HCT116 (cell line): ENCODE data around the gene ALKBH6. TPM values are rescaled to one million over a fixed set of nuclear protein-coding genes. Genes with fewer than 3 reads are reported as not detected.

ENCODE experiments used
- ATAC-seq: fragments of 200-7000 bp; cut with Tn5 transposase; 2 replicates; pipeline ENCODE4 v1.9.1; 2020; ENCODE audit warnings: mild to moderate bottlenecking, moderate library complexity
- BruUV-seq: library from RNA; stranded (reverse); fragments of 400-500 nt; replicated peaks from 2 replicates; lab custom pipeline; 2021; lab: Mats Ljungman, UMichigan
- CTCF ChIA-PET: fragments of 300-600 bp; sonication (Branson Sonifier 250); formaldehyde crosslinking; loops from one replicate; lab custom pipeline; 2021; ENCODE audit warnings: antibody characterized with exemption; lab: Charles Lee
- POLR2A ChIA-PET: fragments of 300-600, 350-600 bp; sonication (Branson Sonifier 250); formaldehyde crosslinking; loops from one replicate; lab custom pipeline; 2021; ENCODE audit warnings: antibody characterized with exemption; lab: Charles Lee
- RAD21 ChIA-PET, 2 experiments: fragments of 300-600 bp; sonication (Branson Sonifier 250); formaldehyde crosslinking; loops; one replicate each; lab custom pipeline; 2023; ENCODE audit warnings: low total read pairs in 2 of 2; ENCODE audit not compliant: uncharacterized antibody in 2 of 2, unreplicated experiment in 2 of 2, low non-redundant PET in 1 of 2; lab: Charles Lee
- DNase-seq: peaks from one replicate; pipeline ENCODE4 v3.0.0-alpha.2; 2010; ENCODE audit warnings: low read depth, low spot score
- H2AFZ ChIP-seq: fragments of 200-600 bp; shearing (Covaris generic), sonication (generic); 2 replicates; pipeline ENCODE4 v1.6.1; 2017; ENCODE audit warnings: low read depth, mixed run types, mixed read lengths, antibody characterized with exemption, low read length; ENCODE audit not compliant: poor library complexity, severe bottlenecking
- H3K27ac ChIP-seq: 2 replicates; pipeline ENCODE4 v1.5.1; 2012; ENCODE audit warnings: low read depth, low read length
- H3K27me3 ChIP-seq: fragments of 200-600 bp; sonication (generic); 2 replicates; pipeline ENCODE4 v1.6.1; 2016; ENCODE audit warnings: mixed run types, low read length, mixed read lengths; ENCODE audit not compliant: insufficient read depth
- H3K36me3 ChIP-seq, 2 experiments: fragments of 200-500 bp in 1 of 2; fragments of 200-600 bp in 1 of 2; sonication (Bioruptor generic) in 1 of 2; sonication (generic) in 1 of 2; 2 replicates each; pipeline versions ENCODE4 v1.5.1 to v1.6.1; 2014 to 2016; ENCODE audit warnings: low read length in 2 of 2, inconsistent platforms in 1 of 2, mixed read lengths in 1 of 2, mixed run types in 1 of 2; ENCODE audit not compliant: insufficient read depth in 2 of 2, control insufficient read depth in 1 of 2
- H3K4me1 ChIP-seq, 2 experiments: fragments of 200-600 bp in 1 of 2; sonication (generic) in 1 of 2; 2 replicates each; pipeline versions ENCODE4 v1.5.1 to v1.6.1; 2012 to 2017; ENCODE audit warnings: low read length in 2 of 2, inconsistent platforms in 1 of 2, mild to moderate bottlenecking in 1 of 2, mixed read lengths in 1 of 2, mixed run types in 1 of 2, moderate library complexity in 1 of 2; ENCODE audit not compliant: insufficient read depth in 2 of 2, control insufficient read depth in 1 of 2
- H3K4me2 ChIP-seq: fragments of 200-600 bp; sonication (generic); 2 replicates; pipeline ENCODE4 v1.6.1; 2017; ENCODE audit warnings: mixed run types, low read length, mixed read lengths
- H3K4me3 ChIP-seq, 2 experiments: fragments of 200-600 bp in 1 of 2; sonication (generic) in 1 of 2; replicated peaks in 1 of 2; 2 replicates each; pipeline ENCODE4 v1.5.1; 2011 to 2016; ENCODE audit warnings: low read length in 2 of 2, control low read depth in 1 of 2, low read depth in 1 of 2, mild to moderate bottlenecking in 1 of 2, mixed read lengths in 1 of 2, mixed run types in 1 of 2
- H3K79me2 ChIP-seq: fragments of 200-600 bp; sonication (generic); 2 replicates; pipeline ENCODE4 v1.6.1; 2017; ENCODE audit warnings: mild to moderate bottlenecking, mixed run types, low read length, moderate library complexity, mixed read lengths; ENCODE audit not compliant: insufficient read depth
- H3K9ac ChIP-seq: fragments of 200-600 bp; sonication (generic); 2 replicates; pipeline ENCODE4 v1.6.1; 2016; ENCODE audit warnings: low read length, mixed read lengths
- H3K9me2 ChIP-seq: fragments of 200-600 bp; sonication (generic), shearing (Covaris generic); 2 replicates; pipeline ENCODE4 v1.6.1; 2017; ENCODE audit warnings: mixed run types, mild to moderate bottlenecking, moderate library complexity; ENCODE audit not compliant: insufficient read depth
- H3K9me3 ChIP-seq, 2 experiments: fragments of 200-500 bp in 1 of 2; fragments of 200-600 bp in 1 of 2; sonication (Bioruptor generic) in 1 of 2; sonication (generic) in 1 of 2; 2 replicates each; pipeline ENCODE4 v1.6.1; 2014 to 2017; ENCODE audit warnings: low read length in 2 of 2, mixed read lengths in 2 of 2, inconsistent platforms in 1 of 2, low read depth in 1 of 2, mild to moderate bottlenecking in 1 of 2, mixed run types in 1 of 2, moderate library complexity in 1 of 2; ENCODE audit not compliant: control insufficient read depth in 1 of 2, insufficient read depth in 1 of 2
- H4K20me1 ChIP-seq: fragments of 200-600 bp; sonication (generic), shearing (Covaris generic); 2 replicates; pipeline ENCODE4 v1.6.1; 2017; ENCODE audit warnings: mixed run types, mild to moderate bottlenecking, moderate library complexity; ENCODE audit not compliant: insufficient read depth
- CBX3 ChIP-seq: IDR thresholded peaks from 2 replicates; pipeline ENCODE4 v1.6.1; 2012; ENCODE audit warnings: low read depth
- EGR1 ChIP-seq: IDR thresholded peaks from 2 replicates; pipeline ENCODE4 v1.6.1; 2012; ENCODE audit warnings: low read depth
- EZH2 ChIP-seq: fragments of 200-600 bp; sonication (generic); IDR thresholded peaks from 2 replicates; pipeline ENCODE4 v1.6.1; 2017; ENCODE audit warnings: antibody characterized with exemption, mixed run types
- EZH2phosphoT487 ChIP-seq: fragments of 200-600 bp; IDR thresholded peaks from 2 replicates; pipeline ENCODE4 v1.6.1; 2018; ENCODE audit warnings: antibody characterized with exemption, borderline replicate concordance
- FOSL1 ChIP-seq: IDR thresholded peaks from 2 replicates; pipeline ENCODE4 v1.6.1; 2012; ENCODE audit warnings: low read depth
- JUND ChIP-seq: IDR thresholded peaks from 2 replicates; pipeline ENCODE4 v1.6.1; 2012
- POLR2A ChIP-seq: IDR thresholded peaks from 2 replicates; pipeline ENCODE4 v1.7.0; 2011; ENCODE audit warnings: borderline replicate concordance; ENCODE audit not compliant: insufficient read depth, insufficient read length; ENCODE audit errors: extremely low read depth
- RAD21 ChIP-seq: IDR thresholded peaks from 2 replicates; pipeline ENCODE4 v1.6.1; 2012; ENCODE audit warnings: low read depth, mild to moderate bottlenecking
- SIN3A ChIP-seq: IDR thresholded peaks from 2 replicates; pipeline ENCODE4 v1.6.1; 2012; ENCODE audit warnings: low read depth
- SP1 ChIP-seq: IDR thresholded peaks from 2 replicates; pipeline ENCODE4 v1.6.1; 2012; ENCODE audit warnings: low read depth
- SRF ChIP-seq: IDR thresholded peaks from 2 replicates; pipeline ENCODE4 v1.6.1; 2012; ENCODE audit warnings: low read depth
- ZFX ChIP-seq: fragments of 450-650 bp; IDR thresholded peaks from 2 replicates; pipeline ENCODE4 v1.6.1; 2017
- ZNF274 ChIP-seq: fragments of 200-500 bp; sonication (Bioruptor generic); IDR thresholded peaks from 2 replicates; pipeline ENCODE4 v1.6.1; 2014; ENCODE audit warnings: mild to moderate bottlenecking, low read depth, low read length, inconsistent platforms
- intact Hi-C: fragments of 100-400 bp; cut with micrococcal nuclease; formaldehyde crosslinking; loops from 2 replicates; pipeline ENCODE4 v1.10.0; 2022
- total RNA-seq: library from RNA; stranded (reverse); gene quantifications from one replicate; pipeline ENCODE4 v1.2.1, GENCODE V29; 2021; ENCODE audit not compliant: unreplicated experiment
- TF ChIP-seq, protein P1 (sequence below): IDR thresholded peaks from 2 replicates; pipeline ENCODE4 v1.6.1; 2012
- TF ChIP-seq, protein P2 (sequence below): IDR thresholded peaks from 2 replicates; pipeline ENCODE4 v1.6.1; 2012
- TF ChIP-seq, protein P3 (sequence below): IDR thresholded peaks from 2 replicates; pipeline ENCODE4 v1.6.1; 2011; ENCODE audit warnings: mild to moderate bottlenecking, low read length, moderate library complexity; ENCODE audit not compliant: insufficient replicate concordance; ENCODE audit errors: extremely low read depth
- TF ChIP-seq, protein P4 (sequence below), 3 experiments: fragments of 200-600 bp in 1 of 3; sonication (generic) in 1 of 3; IDR thresholded peaks in 2 of 3; conservative IDR thresholded peaks in 1 of 3; 2 replicates each; pipeline ENCODE4 v1.5.1; 2012 to 2017; ENCODE audit warnings: low read depth in 2 of 3, low read length in 2 of 3, antibody characterized with exemption in 1 of 3, borderline replicate concordance in 1 of 3, control low read depth in 1 of 3, mild to moderate bottlenecking in 1 of 3, mixed read lengths in 1 of 3, mixed run types in 1 of 3, moderate library complexity in 1 of 3; ENCODE audit not compliant: insufficient read depth in 1 of 3

The ALKBH6 gene
- total RNA-seq, 1 experiment from 2014 or later = 28.6 TPM

DNA sequence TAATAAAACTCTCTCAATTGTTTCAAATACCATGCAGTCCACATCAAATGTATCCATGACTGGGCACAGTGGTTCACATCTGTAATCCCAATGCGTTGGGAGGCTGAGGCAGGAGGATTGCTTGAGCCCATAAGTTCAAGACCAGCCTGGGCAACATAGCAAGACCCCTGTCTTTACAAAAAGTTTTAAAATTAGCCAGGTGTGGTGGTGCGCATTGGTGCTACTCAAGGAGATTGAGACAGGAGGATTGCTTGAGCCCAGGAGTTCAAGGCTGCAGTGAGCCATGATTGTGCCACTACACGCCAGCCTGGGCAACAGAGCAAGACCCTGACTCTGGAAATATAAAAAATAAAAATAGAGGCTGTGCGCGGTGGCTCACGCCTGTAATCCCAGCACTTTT is 13.7 kb upstream of the ALKBH6 start:
- no peak overlapping the region for H3K9ac ChIP-seq
- TF ChIP-seq EGR1 (no peak), EZH2phosphoT487 (no peak), POLR2A (no peak), EZH2 (no peak), SIN3A (no peak), RAD21 (no peak), JUND (no peak), SRF (no peak), CBX3 (no peak), ZFX (no peak)
- TF ChIP-seq, protein P1, sequence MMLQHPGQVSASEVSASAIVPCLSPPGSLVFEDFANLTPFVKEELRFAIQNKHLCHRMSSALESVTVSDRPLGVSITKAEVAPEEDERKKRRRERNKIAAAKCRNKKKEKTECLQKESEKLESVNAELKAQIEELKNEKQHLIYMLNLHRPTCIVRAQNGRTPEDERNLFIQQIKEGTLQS = no peak
- TF ChIP-seq, protein P2, sequence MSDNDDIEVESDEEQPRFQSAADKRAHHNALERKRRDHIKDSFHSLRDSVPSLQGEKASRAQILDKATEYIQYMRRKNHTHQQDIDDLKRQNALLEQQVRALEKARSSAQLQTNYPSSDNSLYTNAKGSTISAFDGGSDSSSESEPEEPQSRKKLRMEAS = no peak
- TF ChIP-seq, all 23 proteins: peak for 0
- DNase-seq (no peak), ATAC-seq (no peak)
- H3K27ac ChIP-seq = no peak overlapping the region
- peaks cover 0 to 19% of the 10 kb centered on the region in 2 experiments; a peak in 1 of 4 replicates for H3K36me3 ChIP-seq
- no peaks in the 10 kb centered on the region for H4K20me1 ChIP-seq
- no peak overlapping the region for H3K4me3 ChIP-seq
- BruUV-seq = no TSS peak
- H3K4me1 ChIP-seq = no peaks in the 10 kb centered on the region
- ChIA-PET POLR2A (no interaction called here), RAD21 (no interaction called here), CTCF (no interaction called here)
- no peak overlapping the region for H2AFZ ChIP-seq
- no peaks in the 10 kb centered on the region for H3K27me3 ChIP-seq
- no peaks in the 10 kb centered on the region for H3K9me2 ChIP-seq
- no peaks in the 10 kb centered on the region for H3K9me3 ChIP-seq
- H3K4me2 ChIP-seq = no peak overlapping the region
- H3K79me2 ChIP-seq = no peaks in the 10 kb centered on the region
- intact Hi-C loops = no loop called here

DNA sequence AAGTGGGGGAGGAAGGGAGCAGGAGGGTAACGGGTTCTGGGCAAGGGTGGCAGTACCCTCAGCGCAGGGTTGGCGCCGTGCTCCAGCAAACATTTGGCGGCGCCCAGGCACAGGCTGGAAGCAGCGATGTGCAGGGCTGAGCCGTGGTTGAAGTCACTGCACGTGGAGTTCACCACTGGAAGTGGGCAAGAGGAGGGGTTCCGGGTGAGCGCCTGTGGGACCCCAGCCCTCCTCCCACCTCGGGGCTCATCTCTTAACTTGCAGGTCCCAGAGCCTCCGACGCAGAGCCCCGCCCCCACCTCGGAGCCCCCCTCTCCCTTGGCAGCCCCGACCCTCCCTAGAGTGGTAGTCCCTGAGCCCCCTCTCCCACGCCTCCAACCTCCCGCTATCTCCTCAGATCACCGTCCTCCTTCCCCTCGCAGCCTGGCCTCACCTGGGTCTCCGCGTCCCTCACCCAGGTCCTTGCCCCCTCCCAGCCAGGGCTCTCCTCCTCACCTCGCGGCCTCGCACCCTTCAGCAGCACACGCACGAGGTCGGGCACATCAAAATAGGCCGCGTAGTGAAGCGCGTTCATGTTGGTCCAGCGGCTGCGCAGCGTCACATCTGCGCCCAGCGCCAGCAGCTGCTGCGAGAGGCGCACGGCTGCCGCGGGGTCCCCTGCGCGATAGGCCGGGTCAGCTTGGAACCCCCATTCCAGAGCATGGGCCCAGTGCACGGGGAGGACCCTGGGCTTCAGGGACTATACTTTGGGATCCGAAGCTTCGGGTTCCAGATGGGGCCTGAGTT is 12.3 kb upstream of the ALKBH6 start:
- H3K27me3 ChIP-seq = no peaks in the 10 kb centered on the region
- CTCF ChIA-PET = no interaction called here
- BruUV-seq = no TSS peak

More for the DNA sequence above, 12.3 kb upstream of the ALKBH6 start:
- H3K27ac ChIP-seq = no peak overlapping the region
- intact Hi-C loops = no loop called here
- H3K4me1 ChIP-seq = no peaks in the 10 kb centered on the region
- ChIA-PET RAD21 (no interaction called here), POLR2A (no interaction called here)
- no peaks in the 10 kb centered on the region for H3K79me2 ChIP-seq
- H3K9me3 ChIP-seq = no peaks in the 10 kb centered on the region
- H3K9ac ChIP-seq = no peak overlapping the region
- no peak for ATAC-seq
- H3K9me2 ChIP-seq = no peaks in the 10 kb centered on the region
- H4K20me1 ChIP-seq = no peaks in the 10 kb centered on the region
- no peak overlapping the region for H3K4me3 ChIP-seq
- peaks cover 0 to 23% of the 10 kb centered on the region in 2 experiments; a peak in 1 of 4 replicates for H3K36me3 ChIP-seq
- H3K4me2 ChIP-seq = no peak overlapping the region
- DNase-seq = no peak
- H2AFZ ChIP-seq = no peak overlapping the region
- no peak for TF ChIP-seq JUND
- TF ChIP-seq, protein P3, sequence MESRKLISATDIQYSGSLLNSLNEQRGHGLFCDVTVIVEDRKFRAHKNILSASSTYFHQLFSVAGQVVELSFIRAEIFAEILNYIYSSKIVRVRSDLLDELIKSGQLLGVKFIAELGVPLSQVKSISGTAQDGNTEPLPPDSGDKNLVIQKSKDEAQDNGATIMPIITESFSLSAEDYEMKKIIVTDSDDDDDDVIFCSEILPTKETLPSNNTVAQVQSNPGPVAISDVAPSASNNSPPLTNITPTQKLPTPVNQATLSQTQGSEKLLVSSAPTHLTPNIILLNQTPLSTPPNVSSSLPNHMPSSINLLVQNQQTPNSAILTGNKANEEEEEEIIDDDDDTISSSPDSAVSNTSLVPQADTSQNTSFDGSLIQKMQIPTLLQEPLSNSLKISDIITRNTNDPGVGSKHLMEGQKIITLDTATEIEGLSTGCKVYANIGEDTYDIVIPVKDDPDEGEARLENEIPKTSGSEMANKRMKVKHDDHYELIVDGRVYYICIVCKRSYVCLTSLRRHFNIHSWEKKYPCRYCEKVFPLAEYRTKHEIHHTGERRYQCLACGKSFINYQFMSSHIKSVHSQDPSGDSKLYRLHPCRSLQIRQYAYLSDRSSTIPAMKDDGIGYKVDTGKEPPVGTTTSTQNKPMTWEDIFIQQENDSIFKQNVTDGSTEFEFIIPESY = no peak
- TF ChIP-seq, protein P4, sequence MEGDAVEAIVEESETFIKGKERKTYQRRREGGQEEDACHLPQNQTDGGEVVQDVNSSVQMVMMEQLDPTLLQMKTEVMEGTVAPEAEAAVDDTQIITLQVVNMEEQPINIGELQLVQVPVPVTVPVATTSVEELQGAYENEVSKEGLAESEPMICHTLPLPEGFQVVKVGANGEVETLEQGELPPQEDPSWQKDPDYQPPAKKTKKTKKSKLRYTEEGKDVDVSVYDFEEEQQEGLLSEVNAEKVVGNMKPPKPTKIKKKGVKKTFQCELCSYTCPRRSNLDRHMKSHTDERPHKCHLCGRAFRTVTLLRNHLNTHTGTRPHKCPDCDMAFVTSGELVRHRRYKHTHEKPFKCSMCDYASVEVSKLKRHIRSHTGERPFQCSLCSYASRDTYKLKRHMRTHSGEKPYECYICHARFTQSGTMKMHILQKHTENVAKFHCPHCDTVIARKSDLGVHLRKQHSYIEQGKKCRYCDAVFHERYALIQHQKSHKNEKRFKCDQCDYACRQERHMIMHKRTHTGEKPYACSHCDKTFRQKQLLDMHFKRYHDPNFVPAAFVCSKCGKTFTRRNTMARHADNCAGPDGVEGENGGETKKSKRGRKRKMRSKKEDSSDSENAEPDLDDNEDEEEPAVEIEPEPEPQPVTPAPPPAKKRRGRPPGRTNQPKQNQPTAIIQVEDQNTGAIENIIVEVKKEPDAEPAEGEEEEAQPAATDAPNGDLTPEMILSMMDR (IDR thresholded peaks at IDR 0.05 in 2 of 3, conservative IDR thresholded peaks at IDR 0.05 in 1 of 3; ENCODE audit: borderline replicate concordance in 1 of 3, insufficient read depth in 1 of 3, low read depth in 2 of 3, low read length in 2 of 3) = no peak
- TF ChIP-seq FOSL1 = no peak
- no peak for TF ChIP-seq ZNF274
- TF ChIP-seq SIN3A = no peak
- TF ChIP-seq SRF = no peak
- no peak for TF ChIP-seq ZFX
- no peak for TF ChIP-seq SP1
- TF ChIP-seq POLR2A = no peak
- TF ChIP-seq EGR1 = no peak
